Measurements from ENCODE around the gene ADAMTSL3.

ADAMTSL3 gene

DNA sequence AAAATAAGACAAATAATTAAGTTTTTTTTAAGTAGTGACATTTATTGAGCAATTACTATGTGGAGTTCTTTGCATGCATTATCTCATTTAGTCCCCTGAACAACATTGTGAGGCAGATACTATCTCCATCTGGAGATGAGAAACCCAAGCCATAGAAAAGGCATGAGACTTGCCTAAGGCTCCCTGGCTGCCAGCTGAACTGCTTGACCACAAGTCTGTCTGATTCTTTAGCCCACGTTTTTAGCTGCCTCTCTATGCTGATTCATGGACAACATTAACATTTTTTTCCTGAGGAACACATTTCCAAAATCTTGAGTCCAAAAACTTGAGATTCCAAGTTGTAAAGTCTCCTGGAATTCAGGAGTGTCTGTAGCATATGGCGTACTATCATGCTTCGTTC, 318.1 kb downstream of the ADAMTSL3 start:
- no peak overlapping the region for H2AFZ ChIP-seq
- no peaks in the 10 kb centered on the region for H3K27me3 ChIP-seq (ENCODE audit: control insufficient read depth, insufficient read depth, low read length)
- H3K9ac ChIP-seq = no peak overlapping the region
- H3K79me2 ChIP-seq = no peaks in the 10 kb centered on the region
- no peak overlapping the region for H3K4me2 ChIP-seq (ENCODE audit: low read length)
- H3K9me3 ChIP-seq (ENCODE audit: control insufficient read depth, low read length) = no peaks in the 10 kb centered on the region
- no peaks in the 10 kb centered on the region for H3K36me3 ChIP-seq (ENCODE audit: control insufficient read depth, insufficient read depth, low read length)
- H3K27ac ChIP-seq = no peak overlapping the region
- no peaks in the 10 kb centered on the region for H3K4me1 ChIP-seq
- no peak overlapping the region for H3K4me3 ChIP-seq (ENCODE audit: low read depth, low read length)
- TF ChIP-seq, protein P1, sequence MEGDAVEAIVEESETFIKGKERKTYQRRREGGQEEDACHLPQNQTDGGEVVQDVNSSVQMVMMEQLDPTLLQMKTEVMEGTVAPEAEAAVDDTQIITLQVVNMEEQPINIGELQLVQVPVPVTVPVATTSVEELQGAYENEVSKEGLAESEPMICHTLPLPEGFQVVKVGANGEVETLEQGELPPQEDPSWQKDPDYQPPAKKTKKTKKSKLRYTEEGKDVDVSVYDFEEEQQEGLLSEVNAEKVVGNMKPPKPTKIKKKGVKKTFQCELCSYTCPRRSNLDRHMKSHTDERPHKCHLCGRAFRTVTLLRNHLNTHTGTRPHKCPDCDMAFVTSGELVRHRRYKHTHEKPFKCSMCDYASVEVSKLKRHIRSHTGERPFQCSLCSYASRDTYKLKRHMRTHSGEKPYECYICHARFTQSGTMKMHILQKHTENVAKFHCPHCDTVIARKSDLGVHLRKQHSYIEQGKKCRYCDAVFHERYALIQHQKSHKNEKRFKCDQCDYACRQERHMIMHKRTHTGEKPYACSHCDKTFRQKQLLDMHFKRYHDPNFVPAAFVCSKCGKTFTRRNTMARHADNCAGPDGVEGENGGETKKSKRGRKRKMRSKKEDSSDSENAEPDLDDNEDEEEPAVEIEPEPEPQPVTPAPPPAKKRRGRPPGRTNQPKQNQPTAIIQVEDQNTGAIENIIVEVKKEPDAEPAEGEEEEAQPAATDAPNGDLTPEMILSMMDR (IDR thresholded peaks at IDR 0.05) = no peak

DNA sequence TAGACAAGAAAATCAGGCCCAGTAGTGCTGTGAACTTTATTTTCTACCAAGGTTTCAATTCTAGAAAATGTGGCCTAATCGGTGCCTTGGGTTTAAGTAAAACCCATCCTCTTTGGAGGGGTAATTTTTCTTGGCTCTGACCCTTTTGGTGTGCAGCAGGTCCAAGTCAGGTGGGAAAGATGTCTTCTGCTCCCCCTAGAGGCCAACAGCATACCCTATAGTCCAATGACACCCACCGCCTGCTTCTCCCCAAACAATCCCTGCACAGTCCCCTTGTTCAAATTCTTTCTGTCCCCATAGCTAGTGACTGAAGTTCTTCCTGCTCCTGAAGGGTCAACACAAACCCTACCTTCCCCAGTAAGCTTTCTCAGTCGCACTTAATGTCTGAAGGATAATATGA, 319.9 kb downstream of the ADAMTSL3 start:
- Histone ChIP-seq H3K9me3 (ENCODE audit: control insufficient read depth, low read length) (no peaks in the 10 kb centered on the region), H3K4me3 (ENCODE audit: low read depth, low read length) (no peak overlapping the region), H2AFZ (no peak overlapping the region), H3K9ac (no peak overlapping the region), H3K4me2 (ENCODE audit: low read length) (no peak overlapping the region), H3K79me2 (no peaks in the 10 kb centered on the region), H3K36me3 (ENCODE audit: control insufficient read depth, insufficient read depth, low read length) (no peaks in the 10 kb centered on the region), H3K4me1 (no peaks in the 10 kb centered on the region), H3K27ac (no peak overlapping the region), H3K27me3 (ENCODE audit: control insufficient read depth, insufficient read depth, low read length) (no peaks in the 10 kb centered on the region)
- TF ChIP-seq, protein P1 (IDR thresholded peaks at IDR 0.05) = no peak

DNA sequence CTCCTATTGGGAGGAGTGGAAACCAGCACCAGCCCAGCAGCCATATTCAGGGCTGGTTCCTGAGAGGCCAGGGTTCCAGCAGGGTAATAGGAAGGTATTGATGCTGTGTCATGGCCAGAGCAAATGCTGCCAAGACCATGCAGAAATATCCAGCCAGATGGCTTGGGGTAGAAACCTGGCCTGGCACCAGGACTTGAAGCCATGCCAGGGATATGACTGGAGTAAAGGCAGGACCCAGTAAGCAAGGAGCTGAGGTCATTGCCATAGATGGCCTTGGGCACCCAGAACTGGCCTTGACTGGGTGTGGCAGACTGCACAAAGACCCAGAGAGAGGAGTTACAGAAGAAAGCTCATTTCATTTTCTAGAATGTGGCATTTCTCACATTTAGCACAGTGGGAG, 324.1 kb downstream of the ADAMTSL3 start:
- no peak overlapping the region for H3K4me3 ChIP-seq (ENCODE audit: low read depth, low read length)
- H3K4me2 ChIP-seq (ENCODE audit: low read length) = no peak overlapping the region
- no peaks in the 10 kb centered on the region for H3K36me3 ChIP-seq (ENCODE audit: control insufficient read depth, insufficient read depth, low read length)
- no peak overlapping the region for H3K27ac ChIP-seq
- TF ChIP-seq, protein P1 (IDR thresholded peaks at IDR 0.05) = no peak
- H3K79me2 ChIP-seq = no peaks in the 10 kb centered on the region
- H3K27me3 ChIP-seq (ENCODE audit: control insufficient read depth, insufficient read depth, low read length) = no peaks in the 10 kb centered on the region
- no peaks in the 10 kb centered on the region for H3K4me1 ChIP-seq
- H3K9me3 ChIP-seq (ENCODE audit: control insufficient read depth, low read length) = no peaks in the 10 kb centered on the region
- no peak overlapping the region for H3K9ac ChIP-seq
- no peak overlapping the region for H2AFZ ChIP-seq

GRCh38 chr15:83978588-83978987, 324.7 kb downstream of the ADAMTSL3 start:
- Histone ChIP-seq H3K4me3 (ENCODE audit: low read depth, low read length) (no peak overlapping the region), H3K27ac (no peak overlapping the region), H3K36me3 (ENCODE audit: control insufficient read depth, insufficient read depth, low read length) (no peaks in the 10 kb centered on the region), H3K79me2 (no peaks in the 10 kb centered on the region), H3K9me3 (ENCODE audit: control insufficient read depth, low read length) (no peaks in the 10 kb centered on the region), H3K4me2 (ENCODE audit: low read length) (no peak overlapping the region), H3K27me3 (ENCODE audit: control insufficient read depth, insufficient read depth, low read length) (no peaks in the 10 kb centered on the region), H3K4me1 (no peaks in the 10 kb centered on the region), H2AFZ (no peak overlapping the region), H3K9ac (no peak overlapping the region)
- TF ChIP-seq, protein P1 (IDR thresholded peaks at IDR 0.05) = no peak

GRCh38 chr15:83980637-83981036, 326.7 kb downstream of the ADAMTSL3 start:
- Histone ChIP-seq H3K79me2 (no peaks in the 10 kb centered on the region), H3K4me3 (ENCODE audit: low read depth, low read length) (no peak overlapping the region), H3K9me3 (ENCODE audit: control insufficient read depth, low read length) (no peaks in the 10 kb centered on the region), H2AFZ (no peak overlapping the region), H3K4me1 (no peaks in the 10 kb centered on the region), H3K9ac (no peak overlapping the region), H3K36me3 (ENCODE audit: control insufficient read depth, insufficient read depth, low read length) (no peaks in the 10 kb centered on the region), H3K27me3 (ENCODE audit: control insufficient read depth, insufficient read depth, low read length) (no peaks in the 10 kb centered on the region), H3K27ac (no peak overlapping the region), H3K4me2 (ENCODE audit: low read length) (no peak overlapping the region)
- TF ChIP-seq, protein P1 (IDR thresholded peaks at IDR 0.05) = no peak
